ENCODE data around the gene ZBTB45. TPM values are rescaled to one million over a fixed set of nuclear protein-coding genes. Genes with fewer than 3 reads are reported as not detected.
A peak's percentile ranks its signal among the peaks of the same experiment; 100 is the strongest.

ZBTB45 gene
- 10 to 100 TPM; 11.1 to 11.8 TPM for total RNA-seq

- H3K27me3 Mint-ChIP-seq, result no peaks in the 10 kb centered on the region
- peak within 1 kb of the TSS; percentile 88 for H3K27ac Mint-ChIP-seq
- H3K36me3 Mint-ChIP-seq, result peaks cover 23% of the 10 kb centered on the region
- peak; percentile 94 for DNase-seq
- H3K4me1 Mint-ChIP-seq, result peaks cover 27% of the 10 kb centered on the region
- peak within 1 kb of the TSS; percentile 96 for H3K4me3 Mint-ChIP-seq
- no peaks in the 10 kb centered on the region for H3K9me3 Mint-ChIP-seq
These were observed at the start of gene ZBTB45 for GRCh38 chr19:58519355-58520256. Gene ZBTB45 (minus strand): TSS chr19:58519810. CDS start chr19:58517673, 2,137 bp downstream.

GRCh38 chr19:58568453-58569130 is 49.0 kb upstream of the ZBTB45 start:
- Mint-ChIP-seq H3K36me3 (peaks cover 26% of the 10 kb centered on the region), H3K27me3 (no peaks in the 10 kb centered on the region), H3K9me3 (no peaks in the 10 kb centered on the region), H3K27ac (no peak overlapping the region), H3K4me1 (peaks cover 29% of the 10 kb centered on the region), H3K4me3 (no peak overlapping the region)
- no peak for DNase-seq

GRCh38 chr19:58566989-58567388 is 47.4 kb upstream of the ZBTB45 start:
- Mint-ChIP-seq H3K27me3 (no peaks in the 10 kb centered on the region), H3K9me3 (no peaks in the 10 kb centered on the region), H3K4me3 (no peak overlapping the region), H3K27ac (no peak overlapping the region), H3K36me3 (peaks cover 24% of the 10 kb centered on the region), H3K4me1 (peaks cover 27% of the 10 kb centered on the region)
- no peak for DNase-seq

GRCh38 chr19:58563823-58564222 is 44.2 kb upstream of the ZBTB45 start:
- peaks cover 39% of the 10 kb centered on the region for H3K36me3 Mint-ChIP-seq
- peak overlapping the region; percentile 14 for H3K27ac Mint-ChIP-seq
- H3K4me1 Mint-ChIP-seq, result peaks cover 42% of the 10 kb centered on the region
- no peaks in the 10 kb centered on the region for H3K27me3 Mint-ChIP-seq
- DNase-seq, result no peak
- no peaks in the 10 kb centered on the region for H3K9me3 Mint-ChIP-seq
- H3K4me3 Mint-ChIP-seq, result peak overlapping the region; percentile 76

- peaks cover 37% of the 10 kb centered on the region for H3K4me1 Mint-ChIP-seq
- no peak for DNase-seq
- no peaks in the 10 kb centered on the region for H3K27me3 Mint-ChIP-seq
These were observed 43.5 kb upstream of the ZBTB45 start for GRCh38 chr19:58563034-58563573.

GRCh38 chr19:58562122-58563033 is 42.8 kb upstream of the ZBTB45 start:
- Mint-ChIP-seq H3K4me1 (peaks cover 36% of the 10 kb centered on the region), H3K27me3 (no peaks in the 10 kb centered on the region), H3K27ac (peak overlapping the region; percentile 79), H3K9me3 (no peaks in the 10 kb centered on the region), H3K4me3 (peak overlapping the region; percentile 76), H3K36me3 (peaks cover 44% of the 10 kb centered on the region)
- DNase-seq, result peak; percentile 53

More at GRCh38 chr19:58563034-58563573, 43.5 kb upstream of the ZBTB45 start:
- Mint-ChIP-seq H3K9me3 (no peaks in the 10 kb centered on the region), H3K4me3 (peak overlapping the region; percentile 76), H3K27ac (peak overlapping the region; percentile 79), H3K36me3 (peaks cover 38% of the 10 kb centered on the region)

GRCh38 chr19:58561373-58562121 is 41.9 kb upstream of the ZBTB45 start:
- DNase-seq, result no peak
- Mint-ChIP-seq H3K9me3 (no peaks in the 10 kb centered on the region), H3K27me3 (no peaks in the 10 kb centered on the region), H3K4me1 (peaks cover 41% of the 10 kb centered on the region), H3K36me3 (peaks cover 50% of the 10 kb centered on the region), H3K27ac (peak overlapping the region; percentile 75), H3K4me3 (peak overlapping the region; percentile 76)

- Mint-ChIP-seq H3K9me3 (no peaks in the 10 kb centered on the region), H3K27ac (peak overlapping the region; percentile 20), H3K36me3 (peaks cover 53% of the 10 kb centered on the region), H3K4me3 (peak overlapping the region; percentile 76), H3K27me3 (no peaks in the 10 kb centered on the region), H3K4me1 (peaks cover 45% of the 10 kb centered on the region)
- no peak for DNase-seq
These were observed 41.3 kb upstream of the ZBTB45 start for GRCh38 chr19:58560921-58561320.

- Mint-ChIP-seq H3K36me3 (peaks cover 53% of the 10 kb centered on the region), H3K4me3 (peak overlapping the region; percentile 99), H3K27ac (peak overlapping the region; percentile 100), H3K27me3 (no peaks in the 10 kb centered on the region), H3K9me3 (no peaks in the 10 kb centered on the region), H3K4me1 (peaks cover 48% of the 10 kb centered on the region)
- no peak for DNase-seq
These were observed 40.6 kb upstream of the ZBTB45 start for GRCh38 chr19:58560007-58560887.

GRCh38 chr19:58559275-58560006 is 39.8 kb upstream of the ZBTB45 start:
- Mint-ChIP-seq H3K9me3 (no peaks in the 10 kb centered on the region), H3K36me3 (peaks cover 59% of the 10 kb centered on the region), H3K27ac (peak overlapping the region; percentile 100), H3K4me1 (peaks cover 50% of the 10 kb centered on the region), H3K4me3 (peak overlapping the region; percentile 99), H3K27me3 (no peaks in the 10 kb centered on the region)
- DNase-seq, result peak; percentile 80

- Mint-ChIP-seq H3K9me3 (no peaks in the 10 kb centered on the region), H3K27me3 (no peaks in the 10 kb centered on the region), H3K4me1 (peaks cover 49% of the 10 kb centered on the region), H3K27ac (peak overlapping the region; percentile 100), H3K36me3 (peaks cover 63% of the 10 kb centered on the region), H3K4me3 (peak overlapping the region; percentile 99)
- peak; percentile 100 for DNase-seq
These were observed 39.1 kb upstream of the ZBTB45 start for GRCh38 chr19:58558623-58559274.

- Mint-ChIP-seq H3K27me3 (no peaks in the 10 kb centered on the region), H3K27ac (peak within 1 kb of the TSS; percentile 100), H3K9me3 (no peaks in the 10 kb centered on the region), H3K36me3 (peaks cover 60% of the 10 kb centered on the region), H3K4me3 (peak within 1 kb of the TSS; percentile 99), H3K4me1 (peaks cover 45% of the 10 kb centered on the region)
- no peak for DNase-seq
These were observed 38.5 kb upstream of the ZBTB45 start, which contains the start of gene UBE2M for GRCh38 chr19:58558066-58558622. Gene UBE2M (minus strand): TSS chr19:58558611. CDS start chr19:58558381, 230 bp downstream.
